Mesothelial cell of epicardium (in vitro differentiated cells): ENCODE results near the gene DGKI. TPM values are rescaled to one million over a fixed set of nuclear protein-coding genes. Genes with fewer than 3 reads are reported as not detected.

ENCODE experiments used
- DNase-seq, 2 experiments: peaks; one replicate each; pipeline ENCODE4 v3.0.0; 2021; ENCODE audit warnings: low spot score in 2 of 2; ENCODE audit not compliant: unreplicated experiment in 2 of 2
- H3K27ac Mint-ChIP-seq: 2 replicates; pipeline ENCODE4 v1.8.0; 2021; ENCODE audit warnings: mixed read lengths
- H3K27me3 Mint-ChIP-seq: 2 replicates; pipeline ENCODE4 v1.8.0; 2021; ENCODE audit warnings: low read depth, mixed read lengths
- H3K36me3 Mint-ChIP-seq: 2 replicates; pipeline ENCODE4 v1.8.0; 2021; ENCODE audit warnings: mixed read lengths
- H3K4me1 Mint-ChIP-seq: 2 replicates; pipeline ENCODE4 v1.8.0; 2021; ENCODE audit warnings: mixed read lengths
- H3K4me3 Mint-ChIP-seq: 2 replicates; pipeline ENCODE4 v1.8.0; 2021; ENCODE audit warnings: mild to moderate bottlenecking, moderate library complexity, mixed read lengths
- H3K9me3 Mint-ChIP-seq: 2 replicates; pipeline ENCODE4 v1.8.0; 2021; ENCODE audit warnings: mixed read lengths
- total RNA-seq: library from RNA; stranded (reverse); gene quantifications from 3 replicates; pipeline ENCODE4 v1.2.1, GENCODE V29; 2021
- TF ChIP-seq, protein P1 (sequence below): fragments of 200-600 bp; sonication (generic); IDR thresholded peaks from one replicate; pipeline ENCODE4 v1.5.0; 2021; ENCODE audit warnings: antibody characterized with exemption; ENCODE audit not compliant: unreplicated experiment

Gene DGKI
- total RNA-seq, 1 donor from 2014 or later, result 2.0 TPM

- Mint-ChIP-seq H3K27ac (no peak overlapping the region), H3K36me3 (peaks cover 54% of the 10 kb centered on the region), H3K27me3 (no peaks in the 10 kb centered on the region), H3K9me3 (peaks cover 40% of the 10 kb centered on the region), H3K4me3 (no peak overlapping the region), H3K4me1 (peaks cover 6% of the 10 kb centered on the region)
- TF ChIP-seq, protein P1, sequence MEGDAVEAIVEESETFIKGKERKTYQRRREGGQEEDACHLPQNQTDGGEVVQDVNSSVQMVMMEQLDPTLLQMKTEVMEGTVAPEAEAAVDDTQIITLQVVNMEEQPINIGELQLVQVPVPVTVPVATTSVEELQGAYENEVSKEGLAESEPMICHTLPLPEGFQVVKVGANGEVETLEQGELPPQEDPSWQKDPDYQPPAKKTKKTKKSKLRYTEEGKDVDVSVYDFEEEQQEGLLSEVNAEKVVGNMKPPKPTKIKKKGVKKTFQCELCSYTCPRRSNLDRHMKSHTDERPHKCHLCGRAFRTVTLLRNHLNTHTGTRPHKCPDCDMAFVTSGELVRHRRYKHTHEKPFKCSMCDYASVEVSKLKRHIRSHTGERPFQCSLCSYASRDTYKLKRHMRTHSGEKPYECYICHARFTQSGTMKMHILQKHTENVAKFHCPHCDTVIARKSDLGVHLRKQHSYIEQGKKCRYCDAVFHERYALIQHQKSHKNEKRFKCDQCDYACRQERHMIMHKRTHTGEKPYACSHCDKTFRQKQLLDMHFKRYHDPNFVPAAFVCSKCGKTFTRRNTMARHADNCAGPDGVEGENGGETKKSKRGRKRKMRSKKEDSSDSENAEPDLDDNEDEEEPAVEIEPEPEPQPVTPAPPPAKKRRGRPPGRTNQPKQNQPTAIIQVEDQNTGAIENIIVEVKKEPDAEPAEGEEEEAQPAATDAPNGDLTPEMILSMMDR, result no peak
- DNase-seq, result no peak
Observed at GRCh38 chr7:137870078-137870477, 23.3 kb upstream of the DGKI start.

DNA sequence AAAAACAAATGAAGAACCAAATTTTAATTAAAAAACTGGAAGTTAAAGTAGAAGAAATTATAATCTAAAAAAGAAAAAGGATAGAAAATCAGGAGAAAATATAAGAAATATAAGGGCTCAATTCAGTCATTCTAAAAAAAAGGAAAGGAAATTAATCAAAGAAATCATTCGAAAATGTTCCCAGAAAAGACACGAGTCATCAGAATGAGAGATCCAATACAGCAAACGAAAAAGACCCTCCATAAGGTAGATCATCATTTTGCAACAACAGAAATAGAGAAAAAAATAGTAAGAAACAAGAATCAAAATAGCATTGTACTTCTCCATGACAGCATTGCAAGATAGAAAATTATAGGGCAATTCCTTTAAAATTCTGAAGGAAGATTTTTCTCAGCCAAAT, 22.5 kb upstream of the DGKI start:
- DNase-seq, result no peak
- Mint-ChIP-seq H3K4me3 (no peak overlapping the region), H3K27me3 (no peaks in the 10 kb centered on the region), H3K9me3 (peaks cover 40% of the 10 kb centered on the region), H3K27ac (no peak overlapping the region), H3K36me3 (peaks cover 57% of the 10 kb centered on the region), H3K4me1 (peaks cover under 1% of the 10 kb centered on the region)
- TF ChIP-seq, protein P1, result no peak

DNA sequence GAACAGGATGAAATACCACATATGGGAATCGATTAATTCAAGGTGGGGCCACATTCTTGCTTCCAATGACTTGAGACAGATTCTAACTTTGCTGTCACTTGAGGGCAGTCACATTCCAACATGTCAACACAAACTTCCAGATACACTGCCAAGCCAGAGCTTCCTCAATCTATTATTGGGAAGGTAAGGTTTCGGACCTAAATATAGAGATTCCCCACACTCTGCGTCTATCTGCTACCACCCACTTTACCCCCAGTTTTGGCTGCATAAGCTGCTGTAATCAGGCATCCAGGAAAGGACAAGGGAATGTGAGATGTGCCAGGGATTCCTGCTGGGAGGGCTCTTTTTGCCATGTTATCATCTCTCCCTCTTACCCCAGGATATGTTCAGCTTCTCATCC, 20.5 kb upstream of the DGKI start:
- no peaks in the 10 kb centered on the region for H3K4me1 Mint-ChIP-seq
- no peak overlapping the region for H3K4me3 Mint-ChIP-seq
- peaks cover 60% of the 10 kb centered on the region for H3K36me3 Mint-ChIP-seq
- H3K27me3 Mint-ChIP-seq, result no peaks in the 10 kb centered on the region
- DNase-seq, result no peak
- H3K27ac Mint-ChIP-seq, result no peak overlapping the region
- H3K9me3 Mint-ChIP-seq, result peaks cover 40% of the 10 kb centered on the region
- TF ChIP-seq, protein P1, result no peak

DNA sequence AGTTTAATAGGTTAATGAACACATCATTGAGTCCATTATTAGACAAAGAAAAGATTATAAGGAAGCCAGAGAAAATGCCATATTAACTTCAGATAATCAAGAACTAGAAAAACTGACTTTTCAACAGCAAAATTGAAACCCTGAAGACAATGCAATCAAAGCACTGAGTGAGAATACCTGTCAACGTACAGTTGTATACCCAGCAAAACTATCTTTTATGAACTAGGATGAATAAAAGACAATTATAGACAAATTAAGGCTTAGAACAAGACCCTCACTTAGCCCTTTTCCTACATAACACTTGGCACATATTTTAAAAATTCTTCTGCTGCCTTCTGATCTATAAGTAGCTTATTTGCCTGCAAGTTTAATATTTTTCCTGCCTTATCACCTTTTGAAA, 19.0 kb upstream of the DGKI start:
- no peak overlapping the region for H3K4me3 Mint-ChIP-seq
- no peak for DNase-seq
- H3K27me3 Mint-ChIP-seq, result no peaks in the 10 kb centered on the region
- H3K4me1 Mint-ChIP-seq, result no peaks in the 10 kb centered on the region
- no peak overlapping the region for H3K27ac Mint-ChIP-seq
- peaks cover 40% of the 10 kb centered on the region for H3K9me3 Mint-ChIP-seq
- TF ChIP-seq, protein P1, result no peak
- H3K36me3 Mint-ChIP-seq, result peaks cover 62% of the 10 kb centered on the region

- no peaks in the 10 kb centered on the region for H3K27me3 Mint-ChIP-seq
- H3K27ac Mint-ChIP-seq, result no peak overlapping the region
- peaks cover 49% of the 10 kb centered on the region for H3K36me3 Mint-ChIP-seq
- peaks cover 28% of the 10 kb centered on the region for H3K9me3 Mint-ChIP-seq
- TF ChIP-seq, protein P1, result no peak
- H3K4me3 Mint-ChIP-seq, result no peak overlapping the region
- no peak for DNase-seq
- no peaks in the 10 kb centered on the region for H3K4me1 Mint-ChIP-seq
Observed at GRCh38 chr7:137862964-137863363, 16.2 kb upstream of the DGKI start.

DNA sequence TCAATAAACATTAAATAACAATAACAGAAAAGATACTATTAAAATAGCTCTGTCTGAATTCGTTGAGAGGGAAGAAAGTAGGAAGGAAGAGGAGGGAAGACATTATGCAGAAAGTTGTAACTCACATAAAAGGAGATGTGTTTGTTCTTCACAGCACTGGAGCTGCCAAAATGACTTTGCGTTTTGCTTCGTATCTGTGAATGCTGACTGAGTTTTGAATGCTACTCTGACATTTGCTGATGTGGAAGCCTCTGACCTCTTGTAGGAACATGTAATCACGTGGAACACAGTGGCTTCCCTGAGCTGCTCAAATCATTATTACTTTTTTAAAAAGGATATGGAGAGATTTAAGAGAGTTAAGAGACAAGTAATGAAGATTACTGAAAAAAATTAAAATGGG, 15.6 kb upstream of the DGKI start:
- Mint-ChIP-seq H3K27me3 (no peaks in the 10 kb centered on the region), H3K4me3 (no peak overlapping the region), H3K36me3 (peaks cover 43% of the 10 kb centered on the region), H3K9me3 (peaks cover 22% of the 10 kb centered on the region), H3K27ac (no peak overlapping the region), H3K4me1 (no peaks in the 10 kb centered on the region)
- no peak for DNase-seq
- TF ChIP-seq, protein P1, result no peak
